ENCODE measurements around the gene UBA6. TPM values are rescaled to one million over a fixed set of nuclear protein-coding genes. Genes with fewer than 3 reads are reported as not detected.

Gene UBA6
- total RNA-seq, 1 donor from 2014 or later = 5.1 TPM

DNA sequence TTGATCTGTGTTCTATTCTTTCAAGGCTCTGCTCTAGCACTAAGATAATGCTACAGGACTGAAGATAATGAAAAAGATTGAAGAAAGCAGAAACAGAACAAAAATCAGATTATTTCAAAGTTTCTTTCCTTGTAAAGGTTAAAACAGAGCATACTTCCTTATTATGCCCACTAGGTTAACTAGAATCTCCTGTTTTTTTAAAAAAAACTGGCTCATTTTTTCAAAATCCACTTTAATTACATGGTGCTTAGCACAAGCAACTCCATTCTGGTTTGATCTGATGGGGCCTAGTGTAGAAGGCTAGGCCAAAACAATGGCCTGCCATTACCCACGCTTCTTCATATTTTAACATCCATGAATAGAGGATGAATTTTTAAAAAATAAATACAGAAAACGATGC, 1.2 kb upstream of the UBA6 start:
- no peaks in the 10 kb centered on the region for H3K36me3 ChIP-seq
- TF ChIP-seq, protein P1, sequence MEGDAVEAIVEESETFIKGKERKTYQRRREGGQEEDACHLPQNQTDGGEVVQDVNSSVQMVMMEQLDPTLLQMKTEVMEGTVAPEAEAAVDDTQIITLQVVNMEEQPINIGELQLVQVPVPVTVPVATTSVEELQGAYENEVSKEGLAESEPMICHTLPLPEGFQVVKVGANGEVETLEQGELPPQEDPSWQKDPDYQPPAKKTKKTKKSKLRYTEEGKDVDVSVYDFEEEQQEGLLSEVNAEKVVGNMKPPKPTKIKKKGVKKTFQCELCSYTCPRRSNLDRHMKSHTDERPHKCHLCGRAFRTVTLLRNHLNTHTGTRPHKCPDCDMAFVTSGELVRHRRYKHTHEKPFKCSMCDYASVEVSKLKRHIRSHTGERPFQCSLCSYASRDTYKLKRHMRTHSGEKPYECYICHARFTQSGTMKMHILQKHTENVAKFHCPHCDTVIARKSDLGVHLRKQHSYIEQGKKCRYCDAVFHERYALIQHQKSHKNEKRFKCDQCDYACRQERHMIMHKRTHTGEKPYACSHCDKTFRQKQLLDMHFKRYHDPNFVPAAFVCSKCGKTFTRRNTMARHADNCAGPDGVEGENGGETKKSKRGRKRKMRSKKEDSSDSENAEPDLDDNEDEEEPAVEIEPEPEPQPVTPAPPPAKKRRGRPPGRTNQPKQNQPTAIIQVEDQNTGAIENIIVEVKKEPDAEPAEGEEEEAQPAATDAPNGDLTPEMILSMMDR (IDR thresholded peaks at IDR 0.05) = no peak
- intact Hi-C loops (cut with DNase I) = loop anchor here (5.0 to 10.0 kb wide), 2 partner anchors 45 to 673 kb away; no protein-coding TSS in a partner anchor

DNA sequence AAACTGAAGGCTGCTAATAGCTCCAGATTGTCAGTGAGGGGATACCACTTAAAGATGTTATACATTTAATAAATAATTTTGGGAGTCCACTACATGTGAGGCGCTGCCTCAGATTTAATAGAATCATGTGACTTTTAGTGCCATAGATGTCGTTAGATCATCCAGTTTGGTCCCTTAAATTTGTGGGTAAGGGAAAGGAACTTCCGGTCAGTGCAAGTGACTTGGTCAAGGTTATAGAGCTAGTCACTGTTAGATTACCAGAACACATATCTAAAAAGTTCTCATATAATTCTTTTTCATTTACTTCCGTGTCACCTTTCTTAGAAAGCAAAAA, 529 bp upstream of the UBA6 start:
- TF ChIP-seq, protein P1 (IDR thresholded peaks at IDR 0.05) = no peak
- intact Hi-C loops (cut with DNase I) = loop anchor here (1.0 to 10.0 kb wide), 3 partner anchors 46 to 673 kb away; partner anchors contain the start of gene CENPC
- peak overlapping the region; percentile 94 for H3K27ac ChIP-seq
- H3K36me3 ChIP-seq = no peaks in the 10 kb centered on the region
- H3K4me3 ChIP-seq = peak overlapping the region; percentile 77 to 93
- H3K27me3 ChIP-seq = no peaks in the 10 kb centered on the region
- H3K4me1 ChIP-seq = peaks cover 0 to 3% of the 10 kb centered on the region in 2 donors
- no peaks in the 10 kb centered on the region for H3K9me3 ChIP-seq
- DNase-seq (ENCODE audit: low spot score in 2 of 2) = no peak

More for the DNA sequence above, 1.2 kb upstream of the UBA6 start:
- Histone ChIP-seq H3K4me1 (peaks cover 0 to 3% of the 10 kb centered on the region in 2 donors), H3K27me3 (no peaks in the 10 kb centered on the region), H3K4me3 (peak overlapping the region in 1 of 2 donors; percentile 93), H3K9me3 (no peaks in the 10 kb centered on the region), H3K27ac (peak overlapping the region in 1 of 2 donors; percentile 94)
- no peak for DNase-seq (ENCODE audit: low spot score in 2 of 2)

DNA sequence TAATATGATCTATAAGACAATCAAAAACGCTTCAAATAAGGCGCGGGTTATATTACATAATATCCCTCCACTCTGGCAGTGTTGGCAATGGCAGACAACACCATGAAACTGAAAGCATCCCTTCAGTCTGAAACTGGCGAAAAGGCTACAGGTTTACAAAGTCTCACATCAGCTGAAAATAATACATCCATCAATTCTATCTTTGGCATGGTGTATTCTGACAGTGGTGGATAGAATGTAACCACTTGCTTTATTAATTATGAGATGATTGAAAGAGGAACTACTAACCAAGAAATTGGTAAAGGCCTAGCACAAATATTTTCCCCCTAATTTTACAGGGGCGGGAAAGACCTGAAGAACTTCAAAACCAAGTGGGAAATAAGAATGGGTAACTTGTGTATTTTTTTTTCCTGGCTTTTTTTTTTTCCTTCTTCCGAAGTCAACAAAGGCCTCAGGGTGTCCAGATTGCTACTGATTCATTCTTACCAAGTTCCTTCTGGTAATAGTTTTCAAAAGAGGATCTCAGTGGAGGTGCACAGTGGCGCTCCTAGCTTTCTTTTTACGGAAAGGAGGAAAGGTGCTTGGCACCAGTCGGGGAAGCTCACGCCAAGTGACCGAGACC, 728 bp downstream of the UBA6 start:
- intact Hi-C loops (cut with DNase I) = loop anchor here (5.0 to 10.0 kb wide), 2 partner anchors 47 to 675 kb away; no protein-coding TSS in a partner anchor
- TF ChIP-seq, protein P1 (IDR thresholded peaks at IDR 0.05) = no peak
- Histone ChIP-seq H3K9me3 (no peaks in the 10 kb centered on the region), H3K27ac (peak overlapping the region; percentile 94), H3K4me3 (peak overlapping the region; percentile 77 to 93), H3K4me1 (peaks cover 0 to 3% of the 10 kb centered on the region in 2 donors), H3K27me3 (no peaks in the 10 kb centered on the region), H3K36me3 (no peaks in the 10 kb centered on the region)
- DNase-seq (ENCODE audit: low spot score in 2 of 2) = no peak

DNA sequence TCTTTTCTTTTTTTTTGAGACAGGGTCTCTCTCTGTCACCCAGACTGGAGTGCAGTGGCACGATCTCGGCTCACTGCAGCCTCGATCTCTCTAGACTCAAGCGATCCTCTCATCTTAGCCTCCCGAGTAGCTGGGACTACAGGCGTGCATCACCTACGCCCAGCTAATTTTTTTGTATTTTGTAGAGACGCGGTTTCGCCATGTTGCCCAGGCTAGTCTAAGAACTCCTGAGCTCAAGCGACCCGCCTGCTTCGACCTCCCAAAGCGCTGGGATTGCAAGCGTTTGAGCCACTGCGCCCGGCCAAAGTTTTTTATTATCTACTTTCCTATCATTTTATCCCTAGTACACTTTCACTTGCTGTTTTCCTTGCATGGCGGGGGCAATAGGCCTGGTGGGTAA, 1.4 kb downstream of the UBA6 start:
- Histone ChIP-seq H3K27me3 (no peaks in the 10 kb centered on the region), H3K4me1 (peaks cover 0 to 3% of the 10 kb centered on the region in 2 donors), H3K36me3 (no peaks in the 10 kb centered on the region), H3K27ac (peak overlapping the region; percentile 94), H3K4me3 (peak overlapping the region in 1 of 2 donors; percentile 93), H3K9me3 (no peaks in the 10 kb centered on the region)
- intact Hi-C loops (cut with DNase I) = loop anchor here (5.0 to 10.0 kb wide), 2 partner anchors 48 to 675 kb away; no protein-coding TSS in a partner anchor
- TF ChIP-seq, protein P1 (IDR thresholded peaks at IDR 0.05) = no peak
- DNase-seq (ENCODE audit: low spot score in 2 of 2) = no peak

DNA sequence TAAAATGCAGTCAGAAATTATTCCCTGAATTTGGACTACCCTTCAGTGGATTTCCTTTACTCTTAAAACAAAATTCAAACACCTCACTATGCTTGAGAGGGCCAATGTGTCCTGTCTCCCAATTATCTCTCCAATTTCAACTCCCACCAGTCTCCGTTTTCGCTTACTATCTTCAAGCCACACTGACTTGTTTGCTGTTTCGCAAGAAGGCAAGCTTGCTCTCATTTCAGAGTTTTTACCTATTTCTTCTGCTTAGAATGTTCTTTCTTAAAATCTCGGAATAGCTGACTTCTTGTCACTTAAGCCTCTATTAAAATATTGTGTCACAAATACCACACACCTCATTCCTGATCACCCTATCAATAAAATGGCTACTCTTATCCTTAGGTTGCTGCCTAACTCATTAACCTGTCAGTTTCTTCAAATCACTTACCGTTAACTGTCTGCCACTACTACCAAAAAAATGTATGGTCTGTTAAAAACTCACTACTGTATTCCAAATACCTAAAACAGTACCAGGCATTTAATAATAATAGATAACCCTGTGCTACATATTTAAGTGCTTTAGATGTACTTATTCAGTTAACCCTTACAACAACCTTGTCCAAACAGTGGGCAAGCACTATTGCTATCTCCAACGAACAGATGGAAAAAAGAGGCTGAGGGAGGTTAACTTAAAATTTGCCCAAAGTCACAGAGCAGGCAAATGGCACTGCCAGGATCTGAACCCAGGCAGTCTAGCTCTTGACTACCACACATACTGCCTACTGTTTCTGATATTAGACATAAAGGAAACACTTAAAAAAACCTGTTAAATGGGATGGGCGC, 2.9 kb downstream of the UBA6 start:
- Histone ChIP-seq H3K27ac (no peak overlapping the region), H3K27me3 (no peaks in the 10 kb centered on the region), H3K9me3 (no peaks in the 10 kb centered on the region), H3K36me3 (peaks cover 0 to under 1% of the 10 kb centered on the region in 2 donors), H3K4me1 (peaks cover 0 to 3% of the 10 kb centered on the region in 2 donors), H3K4me3 (no peak overlapping the region)
- DNase-seq (ENCODE audit: low spot score in 2 of 2) = no peak
- TF ChIP-seq, protein P1 (IDR thresholded peaks at IDR 0.05) = no peak
- intact Hi-C loops (cut with DNase I) = no loop called here
